ENCODE results near the gene UST. TPM values are rescaled to one million over a fixed set of nuclear protein-coding genes. Genes with fewer than 3 reads are reported as not detected.
"Not testable (repeated sequence)": the region's sequence is repeated elsewhere in the genome, so short reads cannot be mapped to it uniquely, and the experiment has no call there.

UST gene
- total RNA-seq, 1 donor from 2014 or later = 33.3 TPM

DNA sequence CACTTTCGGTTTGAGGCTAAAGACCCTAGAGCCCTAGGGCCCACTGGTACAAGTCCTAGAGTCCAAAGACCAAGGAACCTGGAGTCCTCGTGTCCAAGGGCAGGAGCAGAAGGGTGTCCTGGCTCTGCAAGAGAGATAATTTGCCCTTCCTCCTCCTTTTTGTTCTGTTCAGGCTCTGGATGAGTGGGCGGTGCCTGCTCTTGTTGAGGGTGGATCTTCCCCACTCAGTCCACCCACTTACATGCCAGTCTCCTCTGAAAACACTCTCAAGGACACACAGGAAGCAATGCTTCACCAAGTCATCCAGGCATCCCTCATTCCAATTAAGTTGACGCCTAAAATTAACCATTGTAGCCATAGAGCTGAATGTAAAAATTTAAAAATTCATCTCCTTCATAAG lies 102.1 kb downstream of the UST start:
- Mint-ChIP-seq H3K4me1 (peaks cover 61% of the 10 kb centered on the region), H3K4me3 (no peak overlapping the region)
- H3F3A ChIP-seq (ENCODE audit: low read depth) = peaks cover 19% of the 10 kb centered on the region

DNA sequence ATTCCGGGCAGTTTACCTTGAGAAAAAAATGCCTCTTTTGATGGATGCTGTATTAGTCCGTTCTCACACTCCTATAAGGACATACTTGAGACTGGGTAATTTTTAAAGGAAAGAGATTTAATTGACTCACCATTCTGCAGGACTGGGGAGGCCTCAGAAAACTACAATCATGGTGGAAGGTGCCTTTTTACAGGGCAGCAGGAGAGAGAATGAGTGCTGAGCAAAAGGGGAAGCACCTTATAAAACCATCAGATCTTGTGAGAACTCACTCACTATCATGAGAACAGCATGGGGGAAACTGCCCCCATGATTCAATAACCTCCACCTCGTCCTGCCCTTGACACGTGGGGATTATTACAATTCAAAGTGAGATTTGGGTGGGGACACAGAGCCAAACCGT lies 102.6 kb downstream of the UST start:
- not testable (repeated sequence) for H3K27me3 Mint-ChIP-seq (ENCODE audit: insufficient read depth, low read depth); H3K9me3 Mint-ChIP-seq; H3K4me3 Mint-ChIP-seq; H3K27ac ChIP-seq; H2AFZ ChIP-seq (replicated peaks); H3K9ac ChIP-seq; H3K4me3 ChIP-seq; H3K27me3 ChIP-seq; H3K36me3 Mint-ChIP-seq; H3K9me3 ChIP-seq (ENCODE audit: low read depth); H3K4me2 ChIP-seq; H3K36me3 ChIP-seq; DNase-seq (ENCODE audit: low spot score)
- H3K79me2 ChIP-seq (ENCODE audit: low read depth) = peaks cover 92% of the 10 kb centered on the region
- Mint-ChIP-seq H3K4me1 (peaks cover 65% of the 10 kb centered on the region), H3K27ac (peak overlapping the region; percentile 57)
- peaks cover 31% of the 10 kb centered on the region for H4K20me1 ChIP-seq (ENCODE audit: low read depth)
- peaks cover 29% of the 10 kb centered on the region for H3K4me1 ChIP-seq
- peaks cover 24% of the 10 kb centered on the region for H3F3A ChIP-seq (ENCODE audit: low read depth)

More for the DNA sequence above, 102.1 kb downstream of the UST start:
- H3K27ac Mint-ChIP-seq = no peak overlapping the region
- TF ChIP-seq EZH2phosphoT487 (IDR thresholded peaks at IDR 0.05) (no peak), EZH2 (IDR thresholded peaks at IDR 0.05) (no peak), CTCF (IDR thresholded peaks at IDR 0.05) (no peak)
- no peak overlapping the region for H3K4me3 ChIP-seq
- no peak overlapping the region for H3K9ac ChIP-seq
- H3K27me3 Mint-ChIP-seq (ENCODE audit: insufficient read depth, low read depth) = peaks cover 5% of the 10 kb centered on the region
- H3K36me3 ChIP-seq = peaks cover 6% of the 10 kb centered on the region
- no peaks in the 10 kb centered on the region for H3K27me3 ChIP-seq
- no peak overlapping the region for H3K4me2 ChIP-seq
- H3K79me2 ChIP-seq (ENCODE audit: low read depth) = peaks cover 92% of the 10 kb centered on the region
- H4K20me1 ChIP-seq (ENCODE audit: low read depth) = peaks cover 33% of the 10 kb centered on the region
- DNase-seq (ENCODE audit: low spot score) = no peak
- peaks cover 2% of the 10 kb centered on the region for H3K36me3 Mint-ChIP-seq
- H3K9me3 ChIP-seq (ENCODE audit: low read depth) = no peaks in the 10 kb centered on the region
- peaks cover 25% of the 10 kb centered on the region for H3K4me1 ChIP-seq
- H2AFZ ChIP-seq (replicated peaks) = no peak overlapping the region
- H3K27ac ChIP-seq = no peak overlapping the region
- H3K9me3 Mint-ChIP-seq = no peaks in the 10 kb centered on the region

DNA sequence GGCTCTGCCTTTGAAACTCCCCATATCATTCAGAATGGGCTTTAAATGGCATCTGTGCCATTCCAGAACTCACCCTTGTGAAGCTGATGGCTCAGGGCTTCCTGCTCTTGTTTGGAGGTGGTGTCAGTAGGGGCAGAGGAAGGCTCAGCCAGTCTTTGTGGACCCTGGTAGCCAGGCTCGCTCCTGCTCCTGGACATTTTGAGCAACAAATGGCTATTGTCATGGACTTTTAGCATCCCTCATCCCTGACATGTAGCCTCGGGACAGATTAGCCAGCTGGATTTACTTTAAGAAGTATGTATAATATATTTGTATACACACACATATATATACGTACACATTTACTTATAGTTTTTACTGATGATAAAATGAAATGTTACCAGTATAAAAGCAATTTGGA lies 104.1 kb downstream of the UST start:
- H3K79me2 ChIP-seq (ENCODE audit: low read depth) = peaks cover 93% of the 10 kb centered on the region
- no peak for DNase-seq (ENCODE audit: low spot score)
- no peaks in the 10 kb centered on the region for H3K27me3 ChIP-seq
- peak overlapping the region; percentile 100 for H3K27ac Mint-ChIP-seq
- no peak overlapping the region for H3K9ac ChIP-seq
- H2AFZ ChIP-seq (replicated peaks) = no peak overlapping the region
- H3K36me3 ChIP-seq = no peaks in the 10 kb centered on the region
- H3K36me3 Mint-ChIP-seq = peaks cover 8% of the 10 kb centered on the region
- TF ChIP-seq EZH2 (IDR thresholded peaks at IDR 0.05) = no peak
- H3K27ac ChIP-seq = no peak overlapping the region
- H3K4me1 ChIP-seq = peaks cover 42% of the 10 kb centered on the region
- no peaks in the 10 kb centered on the region for H3K9me3 ChIP-seq (ENCODE audit: low read depth)
- no peak overlapping the region for H3K4me3 Mint-ChIP-seq
- no peak overlapping the region for H3K4me3 ChIP-seq
- peaks cover 76% of the 10 kb centered on the region for H3K4me1 Mint-ChIP-seq
- peaks cover 37% of the 10 kb centered on the region for H3F3A ChIP-seq (ENCODE audit: low read depth)
- H4K20me1 ChIP-seq (ENCODE audit: low read depth) = peaks cover 41% of the 10 kb centered on the region
- peaks cover 5% of the 10 kb centered on the region for H3K27me3 Mint-ChIP-seq (ENCODE audit: insufficient read depth, low read depth)
- peak overlapping the region; percentile 38 for H3K4me2 ChIP-seq
- peaks cover 2% of the 10 kb centered on the region for H3K9me3 Mint-ChIP-seq

DNA sequence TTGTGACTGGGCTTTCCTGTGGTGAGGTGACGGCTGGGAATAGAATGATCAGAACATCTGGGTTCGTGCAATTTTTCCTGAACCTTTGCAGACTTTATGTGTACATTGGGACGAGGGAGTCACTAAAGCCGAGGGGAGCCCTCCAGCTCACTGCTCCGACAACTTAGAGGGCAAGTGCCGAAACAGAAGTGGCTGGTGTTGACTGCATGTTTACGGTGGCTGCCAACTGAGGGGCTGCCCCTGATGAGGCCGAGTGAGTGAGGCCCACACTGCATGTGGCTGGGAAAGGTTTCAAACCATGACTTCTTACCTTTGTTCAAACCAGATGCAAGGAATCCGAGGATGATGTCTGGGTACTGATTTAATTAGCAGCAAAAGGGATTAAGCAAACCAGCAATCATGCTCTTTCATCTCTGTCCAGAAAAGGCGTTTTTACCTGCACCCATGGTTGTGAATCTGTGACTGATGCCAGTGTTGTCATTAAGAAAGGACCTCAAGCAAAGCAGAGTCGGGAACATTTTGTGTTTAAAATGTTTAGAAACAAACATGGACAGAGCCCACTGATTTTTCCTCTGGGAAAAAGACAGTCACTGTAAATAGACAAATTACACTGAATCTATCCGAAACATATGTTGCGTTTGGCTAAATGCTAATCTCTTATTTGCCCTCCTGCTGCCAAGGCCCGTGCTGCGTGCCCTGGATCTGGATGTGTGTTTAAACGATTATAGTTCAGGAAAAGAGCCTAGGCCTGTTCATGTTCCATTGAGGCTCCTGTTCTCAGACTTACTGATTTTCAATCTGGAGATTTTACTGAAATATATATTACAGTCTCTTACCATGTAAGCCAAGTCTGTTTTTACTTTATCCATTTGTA lies 105.1 kb downstream of the UST start:
- H3K4me3 ChIP-seq = no peak overlapping the region
- no peak for TF ChIP-seq CTCF (IDR thresholded peaks at IDR 0.05)
- TF ChIP-seq EZH2phosphoT487 (IDR thresholded peaks at IDR 0.05) = no peak
- TF ChIP-seq EZH2 (IDR thresholded peaks at IDR 0.05) = no peak
- H3K27me3 ChIP-seq = no peaks in the 10 kb centered on the region
- DNase-seq (ENCODE audit: low spot score) = peak; percentile 44
- peaks cover 42% of the 10 kb centered on the region for H3K4me1 ChIP-seq
- H3K27me3 Mint-ChIP-seq (ENCODE audit: insufficient read depth, low read depth) = peaks cover 5% of the 10 kb centered on the region
- peak overlapping the region; percentile 38 for H3K4me2 ChIP-seq
- H3K36me3 Mint-ChIP-seq = peaks cover 8% of the 10 kb centered on the region
- no peak overlapping the region for H2AFZ ChIP-seq (replicated peaks)
- H3F3A ChIP-seq (ENCODE audit: low read depth) = peaks cover 37% of the 10 kb centered on the region
- H3K4me1 Mint-ChIP-seq = peaks cover 74% of the 10 kb centered on the region
- H4K20me1 ChIP-seq (ENCODE audit: low read depth) = peaks cover 45% of the 10 kb centered on the region
- peaks cover 96% of the 10 kb centered on the region for H3K79me2 ChIP-seq (ENCODE audit: low read depth)
- peak overlapping the region; percentile 53 for H3K4me3 Mint-ChIP-seq
- no peaks in the 10 kb centered on the region for H3K9me3 ChIP-seq (ENCODE audit: low read depth)
- H3K27ac ChIP-seq = peak overlapping the region; percentile 72
- peaks cover 2% of the 10 kb centered on the region for H3K9me3 Mint-ChIP-seq
- H3K27ac Mint-ChIP-seq = peak overlapping the region; percentile 100
- H3K36me3 ChIP-seq = no peaks in the 10 kb centered on the region
- no peak overlapping the region for H3K9ac ChIP-seq
